HG03196 (cell line): ENCODE measurements around the gene TSACC.

Experiments used
- ATAC-seq: cut with Tn5 transposase; IDR thresholded peaks from one replicate; pipeline ENCODE4 v1.9.1; 2021; ENCODE audit not compliant: unreplicated experiment

The TSACC gene

GRCh38 chr1:156372876-156373275 is 34.5 kb downstream of the TSACC start:
- ATAC-seq = no peak

- ATAC-seq = no peak
Observed at GRCh38 chr1:156373546-156373945, 35.2 kb downstream of the TSACC start.

DNA sequence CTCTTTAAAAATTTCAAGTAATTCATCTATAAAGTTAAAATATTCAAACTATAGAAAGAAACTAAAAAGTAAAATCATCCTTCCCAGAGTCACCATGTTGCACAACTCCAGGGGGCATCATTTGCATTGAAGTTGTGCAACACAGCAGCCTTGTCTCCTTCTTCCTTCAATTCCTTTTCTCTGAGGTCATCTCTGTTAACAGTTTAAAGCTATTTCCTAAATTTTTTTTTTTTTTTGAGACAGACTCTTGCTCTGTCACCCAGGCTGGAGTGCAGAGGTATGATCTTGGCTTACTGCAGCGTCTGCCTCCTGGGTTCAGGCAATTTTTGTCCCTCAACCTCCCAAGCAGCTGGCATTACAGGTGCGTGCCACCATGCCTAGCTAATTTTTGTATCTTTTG is 37.8 kb downstream of the TSACC start:
- no peak for ATAC-seq

- ATAC-seq = no peak
Observed at GRCh38 chr1:156376958-156377919, 38.9 kb downstream of the TSACC start.

- no peak for ATAC-seq
Observed at GRCh38 chr1:156378557-156378956, 40.2 kb downstream of the TSACC start.

DNA sequence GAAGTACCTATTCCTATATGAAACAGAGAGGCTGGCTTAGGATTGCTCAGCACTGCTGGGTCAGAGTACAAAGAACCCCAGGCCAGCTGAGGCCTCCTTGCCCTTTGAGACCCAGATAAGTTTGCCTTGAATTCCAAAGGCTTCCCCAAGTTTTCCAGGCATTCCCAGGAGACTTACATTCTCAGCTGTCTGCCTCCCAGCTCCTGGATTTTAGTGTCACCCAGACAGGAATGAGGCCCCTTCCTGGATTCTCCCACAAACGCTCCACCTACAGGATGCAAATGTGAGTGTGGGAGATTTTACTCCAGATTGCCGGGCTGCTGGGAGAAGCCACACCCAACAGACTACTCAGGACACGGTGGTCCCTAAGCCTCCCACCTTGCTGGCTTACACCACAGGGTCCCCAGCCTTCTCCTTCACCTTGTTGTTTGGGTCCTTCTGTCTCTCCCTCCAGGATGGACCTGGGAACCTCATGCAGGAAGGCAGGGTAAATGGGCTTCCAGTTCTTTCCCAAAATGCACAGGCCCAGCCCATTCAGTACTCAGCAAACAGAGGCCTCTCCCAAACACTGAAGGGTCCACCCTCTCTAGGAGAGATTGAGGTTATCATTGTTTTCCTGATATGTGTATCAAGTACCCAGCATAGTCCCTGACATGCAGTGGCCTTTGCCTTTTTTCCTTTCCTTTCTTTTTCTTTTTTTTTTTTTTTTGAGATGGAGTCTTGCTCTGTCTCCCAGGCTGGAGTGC is 41.3 kb downstream of the TSACC start:
- ATAC-seq = no peak

GRCh38 chr1:156382561-156382960 is 44.2 kb downstream of the TSACC start:
- no peak for ATAC-seq

DNA sequence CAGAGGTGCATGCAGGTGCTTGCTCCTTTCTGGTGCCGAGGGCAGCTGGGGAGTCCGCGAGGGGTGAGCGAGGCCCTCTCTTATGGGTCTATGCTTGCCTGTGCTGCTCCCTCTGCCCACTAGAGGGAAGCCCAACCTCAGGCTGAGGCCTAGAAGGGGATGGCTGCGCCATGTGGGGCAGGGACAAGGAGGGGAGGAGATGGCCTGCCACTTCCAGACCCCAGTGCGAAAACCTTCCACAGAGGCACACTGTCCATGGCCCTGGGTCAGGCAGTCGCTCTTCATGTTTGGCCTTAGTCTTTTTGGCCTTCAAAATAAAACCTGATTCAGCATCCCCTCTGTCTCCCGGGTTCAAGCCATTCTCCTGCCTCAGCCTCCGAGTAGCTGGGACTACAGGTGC is 44.7 kb downstream of the TSACC start:
- ATAC-seq = no peak

DNA sequence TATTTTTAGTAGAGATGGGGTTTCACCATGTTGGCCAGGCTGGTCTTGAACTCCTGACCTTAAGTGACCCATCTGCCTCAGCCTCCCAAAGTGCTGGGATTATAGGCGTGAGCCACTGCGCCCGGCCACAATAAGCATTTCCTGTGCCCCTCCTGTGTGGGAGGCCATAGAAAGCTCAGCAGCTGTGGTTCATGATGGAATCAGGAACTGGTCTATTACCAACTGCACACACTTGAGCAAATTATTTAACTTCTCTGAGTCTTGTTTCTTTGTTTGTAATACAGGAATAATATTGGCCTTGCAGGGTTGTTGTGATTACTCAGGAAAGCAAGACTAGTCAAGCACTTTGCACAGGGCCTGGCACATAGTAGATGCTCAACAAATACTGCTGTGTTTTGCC is 45.7 kb downstream of the TSACC start:
- ATAC-seq = no peak

DNA sequence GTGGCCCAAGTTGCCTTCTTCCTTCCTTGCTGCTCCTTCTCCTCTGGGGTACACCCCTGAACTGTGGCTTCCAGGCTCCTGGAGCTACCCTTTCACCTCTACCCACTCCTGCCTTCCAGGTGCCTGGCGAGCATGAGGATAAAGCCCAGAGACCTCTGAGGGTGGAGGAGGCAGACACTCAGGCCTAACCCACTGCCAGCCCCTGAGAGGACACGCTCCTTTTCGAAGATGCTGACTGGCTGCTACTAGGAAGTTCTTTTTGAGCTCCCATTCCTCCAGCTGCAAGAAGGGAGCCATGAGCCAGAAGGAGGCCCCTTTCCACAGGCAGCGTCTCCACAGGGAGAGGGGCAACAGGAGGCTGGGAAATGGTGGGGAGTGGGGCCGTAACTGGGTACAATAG is 46.3 kb downstream of the TSACC start:
- ATAC-seq = no peak

DNA sequence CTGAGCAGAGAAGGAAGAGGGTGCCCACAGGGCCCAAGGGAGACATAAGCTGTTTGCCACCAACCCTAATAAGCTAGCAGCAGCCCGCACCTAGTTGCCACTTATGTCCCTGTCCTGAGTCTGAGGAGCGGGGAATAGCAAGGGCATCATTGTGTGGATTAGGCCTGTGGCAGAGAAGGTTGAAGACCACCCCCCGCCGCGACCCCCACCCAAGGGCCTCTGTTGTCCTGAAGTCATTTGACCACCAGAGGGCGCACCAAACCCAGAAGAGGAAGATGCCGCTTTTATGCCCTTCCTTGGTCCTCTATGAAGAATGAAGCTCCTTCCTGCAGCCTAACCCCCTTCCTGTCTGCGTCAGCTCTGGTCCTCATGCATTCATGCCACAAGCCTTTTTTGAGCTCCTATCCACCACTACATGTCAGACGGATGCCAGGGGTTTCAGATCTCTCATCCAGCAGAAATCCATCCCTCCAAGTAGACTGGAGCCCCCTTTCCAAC is 47.3 kb downstream of the TSACC start:
- no peak for ATAC-seq

DNA sequence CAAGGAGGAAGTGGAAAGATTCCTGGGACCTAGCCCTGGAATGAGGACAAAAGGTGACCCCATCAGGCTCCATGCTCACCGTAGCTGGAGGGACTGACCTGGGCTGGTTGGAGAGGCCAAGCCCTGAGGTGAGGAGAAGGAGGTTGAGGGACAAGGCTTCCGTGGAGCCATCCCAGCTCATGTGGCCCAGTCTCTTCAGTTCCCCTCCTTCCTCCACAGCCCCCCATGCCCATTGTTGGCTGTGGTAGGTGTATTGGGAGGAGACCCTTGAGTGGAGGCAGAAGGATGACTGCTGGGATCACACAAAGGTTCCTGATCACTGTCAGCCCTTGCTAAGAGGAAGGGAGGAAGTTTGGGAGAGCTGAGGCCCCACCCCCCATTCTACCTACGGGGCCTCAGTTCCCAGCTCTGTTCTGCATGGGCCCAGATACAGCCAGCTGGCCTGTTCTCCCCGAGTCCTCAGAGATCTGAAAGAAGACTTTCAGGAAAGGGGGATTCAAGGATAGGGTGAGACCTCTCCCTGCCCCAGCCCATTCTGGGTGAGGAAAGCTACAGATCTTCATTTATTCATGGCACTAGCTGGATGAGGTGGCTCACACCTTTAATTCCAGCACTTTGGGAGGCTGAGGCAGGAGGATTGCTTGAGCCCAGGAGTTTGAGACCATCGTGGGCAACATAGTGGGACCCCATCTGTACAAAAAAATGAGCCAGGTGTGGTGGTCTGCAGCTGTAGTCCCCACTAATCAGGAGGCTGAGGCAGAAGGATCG is 48.0 kb downstream of the TSACC start:
- ATAC-seq = no peak

DNA sequence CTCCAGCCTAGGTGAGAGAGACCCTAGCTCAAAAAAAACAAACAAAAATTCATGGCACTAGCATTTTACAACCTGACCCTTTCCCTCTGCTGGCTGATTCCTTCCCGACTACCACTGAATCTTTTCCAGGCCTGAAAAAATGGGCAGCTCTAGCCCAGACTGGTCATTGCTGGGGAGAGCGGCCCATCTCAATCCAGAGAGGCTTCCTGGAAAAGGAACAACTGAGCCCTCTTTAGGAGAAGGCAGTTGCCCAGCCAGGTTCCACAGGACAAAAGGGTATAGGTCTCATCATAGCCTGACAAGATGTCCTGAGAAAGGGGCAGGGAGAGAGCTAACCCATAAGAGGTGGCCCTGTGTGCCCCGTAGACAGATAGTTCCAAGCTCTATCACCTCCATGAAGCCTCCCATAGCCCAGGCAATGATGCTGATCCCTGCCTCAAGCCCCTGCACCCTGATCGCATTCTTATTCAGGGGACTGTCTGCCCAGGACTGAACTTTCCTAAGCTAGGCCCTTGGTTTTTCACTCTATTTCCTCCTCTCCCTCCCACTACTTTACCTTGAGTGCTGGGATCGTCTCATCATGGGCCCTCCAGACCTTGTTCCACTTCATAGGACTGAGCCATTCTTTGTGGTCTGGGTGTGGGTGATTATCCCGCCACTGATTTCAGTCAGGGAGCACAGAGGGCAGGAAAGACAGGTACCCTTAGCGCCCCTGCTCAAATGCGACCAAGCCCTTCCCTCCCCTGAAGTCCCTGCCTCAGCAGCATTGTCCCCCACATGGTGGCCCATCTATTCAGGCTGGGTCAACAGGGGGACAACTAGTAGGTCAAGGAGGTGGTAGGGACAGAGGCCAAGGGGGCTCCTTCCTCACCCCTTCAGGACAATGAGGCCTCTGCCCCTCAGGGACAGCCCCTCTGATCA is 48.9 kb downstream of the TSACC start:
- no peak for ATAC-seq

- no peak for ATAC-seq
Observed at GRCh38 chr1:156387870-156388173, 49.5 kb downstream of the TSACC start.

- ATAC-seq = no peak
Observed at GRCh38 chr1:156388174-156389137, 50.1 kb downstream of the TSACC start.

DNA sequence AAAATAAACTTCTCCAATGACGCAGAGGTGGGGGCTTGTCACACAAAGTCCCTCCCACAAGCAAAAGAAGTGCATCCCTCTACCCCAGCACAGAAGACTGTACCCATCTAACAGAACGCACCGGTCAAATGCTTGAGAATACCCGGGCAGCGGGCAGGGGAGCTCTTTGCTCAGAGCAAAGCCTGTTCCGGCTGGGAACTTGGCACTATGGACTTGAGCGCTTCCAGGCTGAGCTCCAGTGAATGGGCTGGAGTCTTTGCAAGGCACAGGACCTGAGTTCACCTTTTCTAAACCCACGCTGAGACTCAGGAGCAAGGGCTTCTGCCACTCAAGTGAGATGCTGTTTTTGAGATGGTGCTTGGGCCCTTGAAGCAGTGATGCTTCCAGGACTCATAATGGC is 51.0 kb downstream of the TSACC start:
- no peak for ATAC-seq

DNA sequence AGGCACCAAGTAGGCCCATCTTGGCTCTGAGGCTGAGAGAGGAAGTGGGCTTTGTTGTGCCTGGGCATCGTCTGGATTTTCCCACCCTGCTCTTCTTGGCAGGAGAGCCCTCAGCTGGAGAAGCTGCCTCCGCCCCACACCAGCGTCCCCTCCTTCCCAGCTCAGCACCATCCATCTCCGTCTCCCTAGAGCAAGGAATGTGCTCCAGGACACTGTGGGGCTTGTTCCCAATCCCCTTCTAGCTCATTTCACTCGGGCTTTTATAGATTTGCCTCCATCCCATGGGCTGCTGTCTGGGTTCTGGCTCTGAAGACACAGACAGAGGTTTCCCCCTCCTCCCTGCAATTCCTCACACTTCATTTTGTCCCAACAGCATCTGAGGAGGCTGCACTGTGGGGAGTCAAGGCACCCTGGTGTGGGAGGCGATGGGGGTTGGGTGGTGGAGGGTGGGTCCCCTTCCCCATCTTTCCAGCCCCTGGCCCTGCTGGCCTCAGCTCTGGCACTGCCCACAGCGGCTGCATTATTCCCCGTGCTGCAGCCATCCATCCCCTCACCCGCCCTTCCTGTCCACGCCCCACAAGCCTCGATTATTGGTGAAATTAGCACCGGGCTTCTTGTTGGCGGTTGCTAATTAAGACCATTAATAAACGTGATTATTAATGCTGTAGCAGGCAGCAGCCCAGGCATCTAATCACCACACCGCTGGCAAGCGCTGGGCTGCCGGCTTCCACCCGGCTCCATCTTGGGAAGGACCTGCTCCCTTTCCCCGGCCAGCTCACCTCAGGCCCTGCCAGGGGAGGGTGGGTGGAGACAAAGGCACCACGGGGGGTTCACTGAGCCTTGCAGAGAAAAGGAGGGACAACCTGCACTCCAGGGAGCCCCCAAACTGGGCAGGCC is 52.4 kb downstream of the TSACC start:
- ATAC-seq = no peak

GRCh38 chr1:156391366-156391677 is 53.0 kb downstream of the TSACC start:
- no peak for ATAC-seq
